GM18502 (cell line): ENCODE results near the gene HEXIM2.

Experiments
- ATAC-seq: cut with Tn5 transposase; IDR thresholded peaks from one replicate; pipeline ENCODE4 v1.9.1; 2021; ENCODE audit warnings: mild to moderate bottlenecking; ENCODE audit not compliant: unreplicated experiment, poor library complexity

HEXIM2 gene

DNA sequence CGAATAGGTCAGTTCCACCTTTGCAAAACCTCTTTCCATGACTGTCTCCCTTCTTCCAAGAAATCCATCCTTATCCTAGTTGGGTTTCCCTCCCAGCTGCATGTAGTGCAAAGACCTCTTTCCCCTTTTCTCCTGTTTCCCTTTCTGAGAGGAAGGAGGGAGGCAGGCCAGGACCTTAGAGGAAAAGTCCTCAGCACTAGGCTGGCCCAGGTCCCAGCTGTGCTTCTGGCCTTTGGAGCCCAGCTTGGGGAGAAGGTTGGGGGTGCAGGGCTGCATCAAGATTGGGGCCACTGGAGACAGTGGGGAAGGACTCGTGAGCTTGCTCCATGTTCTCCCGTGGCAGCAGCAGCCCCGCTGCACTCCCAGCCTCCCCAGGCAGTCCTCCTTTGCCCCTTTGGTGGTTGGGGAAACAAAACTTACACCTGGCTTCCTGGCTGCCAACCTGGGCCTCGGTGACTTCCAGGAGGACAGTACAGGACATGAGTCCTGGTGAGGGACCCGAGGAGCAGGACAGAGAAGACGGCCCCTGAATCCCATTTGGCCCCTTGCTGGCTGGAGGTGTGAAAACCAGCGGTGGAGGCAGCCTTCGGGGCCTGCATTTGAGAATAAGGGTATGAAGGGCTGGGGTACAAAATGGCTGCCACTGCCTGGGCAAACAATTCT, 481 bp downstream of the HEXIM2 start:
- ATAC-seq = peak; percentile 5

GRCh38 chr17:45164734-45165269, 3.1 kb downstream of the HEXIM2 start:
- no peak for ATAC-seq

GRCh38 chr17:45168991-45169752, 7.5 kb downstream of the HEXIM2 start:
- no peak for ATAC-seq

DNA sequence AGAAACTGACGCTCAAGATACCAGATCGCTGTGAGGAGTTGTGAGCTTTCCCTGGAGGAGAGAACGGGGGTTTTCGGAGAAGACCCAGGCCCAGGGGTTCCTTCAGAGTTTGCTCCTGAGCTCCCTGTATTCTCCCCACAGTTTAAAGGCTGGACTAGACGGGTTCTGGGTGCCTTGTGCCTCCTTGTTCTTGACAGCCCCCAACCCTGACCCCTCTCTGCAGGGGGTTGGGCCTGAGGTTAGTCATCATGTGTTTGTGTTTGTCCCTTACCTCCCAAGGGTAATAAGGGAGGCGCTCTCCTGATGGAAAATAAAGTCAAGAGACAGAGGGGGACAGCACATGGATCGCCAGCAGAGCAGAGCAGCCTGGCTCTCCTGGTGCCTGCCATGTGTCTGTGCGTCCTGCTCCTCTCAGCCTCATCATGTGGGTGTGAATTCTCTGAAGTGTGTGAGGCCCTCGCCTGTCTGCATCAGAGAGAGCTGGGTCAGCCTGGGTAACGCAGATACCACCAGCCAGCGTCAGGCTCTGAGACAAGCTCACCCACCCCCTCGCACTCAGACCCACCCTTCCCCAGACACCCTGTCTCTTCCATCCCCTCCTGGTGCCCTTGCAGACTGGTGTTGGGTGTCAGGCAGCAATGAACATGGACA, 8.7 kb downstream of the HEXIM2 start:
- ATAC-seq = no peak

DNA sequence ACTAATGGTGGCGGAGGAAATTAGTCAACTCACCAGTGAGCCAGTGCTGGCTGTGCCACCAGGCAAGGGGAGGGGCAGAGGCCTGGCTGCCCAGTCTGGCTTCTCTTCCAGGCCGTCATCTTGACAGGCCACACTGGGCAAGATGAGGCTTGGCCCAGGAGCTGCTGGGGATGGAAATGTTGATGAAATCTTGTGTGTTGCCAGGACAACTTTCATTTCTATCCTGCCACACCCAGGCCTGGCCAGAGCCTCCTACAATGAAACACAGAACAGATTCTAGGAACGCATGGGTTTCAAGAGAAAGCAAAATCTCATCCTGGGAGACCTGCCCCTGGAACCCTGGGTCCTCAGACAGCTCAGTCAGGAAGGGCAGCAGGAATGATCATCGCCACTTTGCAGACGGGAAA, 9.3 kb downstream of the HEXIM2 start:
- ATAC-seq = no peak

DNA sequence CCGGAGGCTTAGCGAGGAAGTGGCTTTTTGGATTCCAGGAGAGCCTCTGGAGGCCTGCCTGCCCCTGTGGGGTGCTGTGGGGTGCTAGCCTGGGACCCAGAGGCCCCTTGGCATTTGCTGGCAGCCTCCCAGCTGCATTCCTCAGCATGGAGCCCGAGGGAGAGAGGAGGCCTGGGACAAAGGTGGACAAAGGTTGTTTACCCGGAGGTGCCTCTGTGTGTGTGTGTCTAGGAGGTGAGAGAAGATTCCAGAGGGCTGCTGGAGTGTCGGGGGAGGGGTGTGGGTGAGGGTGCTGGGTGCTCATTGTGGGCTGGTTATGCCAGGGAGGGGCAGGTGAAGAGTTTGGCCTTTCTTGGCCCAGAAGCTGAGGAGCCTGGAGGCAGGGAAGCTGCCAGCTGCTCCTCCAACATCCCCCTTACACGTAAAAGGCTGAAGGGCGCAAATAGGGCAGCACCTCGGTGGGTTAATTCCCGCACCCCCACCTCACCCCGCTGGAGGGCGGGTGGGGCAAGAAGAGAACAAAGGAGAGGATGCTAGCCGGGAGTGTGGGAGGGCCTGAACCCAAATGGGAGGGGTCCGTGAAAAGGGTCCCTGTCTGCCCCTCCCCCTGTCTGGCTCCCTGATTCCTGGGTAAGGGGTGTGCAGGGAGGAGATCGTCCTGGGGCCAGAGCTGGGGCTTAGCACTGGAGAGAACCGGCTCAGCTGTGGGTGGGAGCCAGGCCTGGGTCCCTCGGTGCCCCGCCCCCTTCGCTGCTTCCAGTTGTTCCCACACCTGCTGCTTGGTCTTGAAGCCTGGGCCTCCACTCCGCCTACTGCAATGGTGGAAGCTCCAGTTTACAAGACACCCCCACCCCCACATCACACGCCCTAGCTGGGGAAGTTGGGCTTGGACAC, 9.9 kb downstream of the HEXIM2 start:
- ATAC-seq = no peak

DNA sequence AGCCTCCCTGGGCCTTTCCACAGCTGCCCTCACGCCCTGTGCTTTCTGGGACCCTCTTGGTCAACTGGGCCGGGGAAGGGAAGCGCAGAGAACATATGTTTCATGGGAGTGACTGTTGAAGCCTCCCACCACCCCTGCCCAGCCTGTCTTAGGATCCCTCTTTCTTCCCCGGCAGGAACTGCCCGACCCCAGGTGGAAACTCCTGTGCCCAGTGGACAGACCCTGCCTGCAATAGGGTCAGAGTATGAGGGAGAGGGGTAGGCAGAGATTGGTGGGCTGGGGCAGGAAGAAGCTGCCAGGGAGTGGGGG, 10.5 kb downstream of the HEXIM2 start:
- no peak for ATAC-seq

- ATAC-seq = no peak
These were observed 11.0 kb downstream of the HEXIM2 start for GRCh38 chr17:45172541-45173286.

DNA sequence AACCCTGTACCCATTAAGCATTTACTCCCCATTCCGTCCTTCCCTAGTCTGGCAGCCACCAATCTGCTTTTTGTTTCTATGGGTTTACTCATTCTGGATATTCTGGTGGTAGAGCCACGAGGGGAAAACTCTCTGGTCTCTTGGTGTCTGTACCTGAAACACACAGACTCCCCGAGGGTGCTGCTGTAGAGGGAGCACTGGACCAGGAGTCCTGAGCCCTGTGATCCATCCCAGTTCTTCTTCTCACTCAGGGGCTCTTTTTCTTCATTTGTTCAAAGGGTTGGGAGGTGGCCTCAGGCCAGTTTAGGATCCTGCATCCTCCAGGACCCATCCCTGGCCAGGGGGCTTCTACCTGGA, 14.1 kb downstream of the HEXIM2 start:
- no peak for ATAC-seq

DNA sequence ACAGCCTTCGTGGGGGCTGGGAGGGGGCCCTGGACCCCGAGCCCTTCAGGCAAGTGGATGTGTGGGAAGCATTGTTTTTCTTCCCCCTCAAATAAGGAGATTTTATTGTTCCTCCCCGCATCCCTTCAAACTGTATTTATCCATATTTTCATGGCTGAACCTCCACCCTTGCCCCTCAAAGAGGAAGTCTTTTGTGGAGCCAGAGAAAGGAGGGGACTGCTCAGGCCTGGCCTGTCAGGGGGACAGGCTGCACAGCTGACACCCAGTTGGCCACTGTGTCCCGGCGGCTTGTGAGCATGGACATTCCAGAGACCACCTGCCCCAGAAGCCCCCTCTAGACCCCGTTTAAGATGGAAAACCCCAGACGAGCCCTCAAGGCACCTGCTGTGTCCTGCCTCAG, 15.9 kb downstream of the HEXIM2 start:
- ATAC-seq = no peak

- no peak for ATAC-seq
These were observed 22.5 kb downstream of the HEXIM2 start for GRCh38 chr17:45184144-45184543.

GRCh38 chr17:45186801-45187354, 25.2 kb downstream of the HEXIM2 start:
- no peak for ATAC-seq

DNA sequence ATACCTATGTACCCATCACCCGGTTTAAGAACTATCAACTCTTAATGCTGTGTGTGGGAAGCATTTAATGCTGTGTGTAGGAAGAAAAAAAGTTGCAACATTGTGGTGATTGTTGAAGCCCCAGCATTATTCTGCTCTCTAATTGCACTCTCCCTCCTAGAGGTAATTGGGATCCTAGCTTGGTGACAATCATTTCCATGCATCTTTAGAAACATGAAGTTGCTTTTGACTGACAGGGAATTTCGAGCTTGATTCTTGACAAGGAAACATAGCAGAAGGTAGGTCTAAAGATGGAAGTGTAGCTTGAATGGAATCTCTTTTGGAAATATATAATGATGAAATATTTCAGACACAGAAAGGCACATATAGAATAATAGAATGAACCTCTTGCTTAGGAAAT, 27.3 kb downstream of the HEXIM2 start:
- no peak for ATAC-seq

GRCh38 chr17:45190503-45191255, 29.0 kb downstream of the HEXIM2 start:
- no peak for ATAC-seq

GRCh38 chr17:45195424-45195823, 33.7 kb downstream of the HEXIM2 start:
- no peak for ATAC-seq

DNA sequence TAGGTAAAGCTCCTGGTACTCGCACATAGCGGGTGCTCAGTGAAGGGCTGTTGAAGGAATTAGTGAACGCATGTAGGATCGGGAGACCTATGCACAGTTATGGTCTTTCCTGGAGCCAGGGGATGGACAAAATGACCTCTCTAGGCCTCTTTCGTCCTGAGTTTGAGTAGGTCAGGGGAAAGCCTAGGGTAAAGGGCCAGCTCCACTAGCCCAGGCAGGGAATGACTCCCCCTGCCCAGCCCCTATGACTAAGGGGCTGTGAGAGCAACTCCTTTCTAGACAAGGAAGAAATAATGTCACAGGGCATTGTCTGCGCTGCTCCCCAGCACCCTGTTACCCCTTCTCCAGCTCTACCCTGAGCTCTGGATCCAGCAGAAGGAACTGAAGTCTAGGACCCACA, 35.4 kb downstream of the HEXIM2 start:
- no peak for ATAC-seq

- peak; percentile 61 for ATAC-seq
These were observed 36.1 kb downstream of the HEXIM2 start for GRCh38 chr17:45197555-45198334.

DNA sequence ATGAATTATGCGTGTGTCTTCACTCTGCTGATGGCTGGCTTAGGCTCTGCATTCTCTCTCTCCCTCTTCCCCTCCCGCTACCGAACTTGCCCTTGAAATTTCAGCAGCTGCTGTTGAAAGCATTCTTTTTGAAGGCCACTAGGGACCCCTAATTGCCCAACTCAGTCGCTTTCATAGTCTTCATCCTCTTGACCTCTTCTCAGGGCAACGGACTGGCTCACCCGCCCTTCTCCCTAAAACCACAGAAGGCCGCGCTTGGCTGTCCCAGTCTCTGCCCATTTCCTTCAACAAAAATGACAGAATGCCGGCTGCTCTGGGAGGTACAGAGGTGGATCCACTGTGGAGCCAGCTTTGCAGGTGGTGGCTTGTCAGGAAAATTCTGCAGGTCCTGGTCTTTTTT, 39.0 kb downstream of the HEXIM2 start:
- no peak for ATAC-seq
